LHCN-M2 (cell line): Measurements from ENCODE around the gene GRK2. TPM values are rescaled to one million over a fixed set of nuclear protein-coding genes. Genes with fewer than 3 reads are reported as not detected.

ENCODE experiments used
- total RNA-seq: library from RNA; depleted of rRNA; stranded (reverse); fragments of >200 nt; gene quantifications from 2 replicates; pipeline ENCODE4 v1.2.3, GENCODE V29; 2014; rRNA removed

GRK2 gene
- total RNA-seq, 1 experiment from 2014 or later, result 62.6 TPM

Other genes starting within 250 kb of the GRK2 start
- gene SYT12, start 243.3 kb upstream of the GRK2 start, total RNA-seq, result not detected in 2 replicates
- gene RHOD, start 209.6 kb upstream of the GRK2 start, total RNA-seq, result 0.57 and 1.0 TPM in 2 replicates
- gene KDM2A, start 147.2 kb upstream of the GRK2 start, total RNA-seq, result 24.1 and 26.3 TPM in 2 replicates
- gene ANKRD13D, start 22.8 kb downstream of the GRK2 start, total RNA-seq, result 31.3 and 42.1 TPM in 2 replicates
- gene SSH3, start 37.1 kb downstream of the GRK2 start, total RNA-seq, result 10.8 and 19.0 TPM in 2 replicates
- gene POLD4, start 87.1 kb downstream of the GRK2 start, total RNA-seq, result 114 and 138 TPM in 2 replicates
- gene CLCF1, start 107.1 kb downstream of the GRK2 start, total RNA-seq, result 16.1 and 19.8 TPM in 2 replicates
- 6.7 and 12.3 TPM in 2 replicates for gene RAD9A, start 125.5 kb downstream of the GRK2 start, total RNA-seq
- 239 and 247 TPM in 2 replicates for gene PPP1CA, start 135.4 kb downstream of the GRK2 start, total RNA-seq
- gene TBC1D10C, start 137.6 kb downstream of the GRK2 start, total RNA-seq, result not detected in 2 replicates
- gene CARNS1, start 149.2 kb downstream of the GRK2 start, total RNA-seq, result 0.32 and 0.40 TPM in 2 replicates
- gene RPS6KB2, start 162.0 kb downstream of the GRK2 start, total RNA-seq, result 56.1 and 83.8 TPM in 2 replicates
- 0.38 and 0.75 TPM in 2 replicates for gene PTPRCAP, start 171.2 kb downstream of the GRK2 start, total RNA-seq
- 85.9 and 105 TPM in 2 replicates for gene CORO1B, start 177.0 kb downstream of the GRK2 start, total RNA-seq
- not detected in 2 replicates for gene GPR152, start 186.3 kb downstream of the GRK2 start, total RNA-seq
- 1.2 and 3.1 TPM in 2 replicates for gene CABP4, start 188.9 kb downstream of the GRK2 start, total RNA-seq
- gene TMEM134, start 202.8 kb downstream of the GRK2 start, total RNA-seq, result 45.6 and 47.5 TPM in 2 replicates
- 73.5 and 78.2 TPM in 2 replicates for gene AIP, start 216.6 kb downstream of the GRK2 start, total RNA-seq
- gene PITPNM1, start 238.9 kb downstream of the GRK2 start, total RNA-seq, result 34.5 and 41.2 TPM in 2 replicates
- gene CDK2AP2, start 241.7 kb downstream of the GRK2 start, total RNA-seq, result 31.9 and 34.0 TPM in 2 replicates